ENCODE measurements around the gene CHRNA3. TPM values are rescaled to one million over a fixed set of nuclear protein-coding genes. Genes with fewer than 3 reads are reported as not detected.

Gene CHRNA3
- total RNA-seq, 2 donors from 2014 or later: not detected

GRCh38 chr15:78641749-78642275 lies 21.0 kb upstream of the CHRNA3 start:
- H3K36me3 ChIP-seq: no peaks in the 10 kb centered on the region
- no peak for ATAC-seq (ENCODE audit: insufficient number of reproducible peaks, low FRiP score, low read depth)
- H3K4me3 ChIP-seq: no peak overlapping the region
- no peak overlapping the region for H3K27ac ChIP-seq
- TF ChIP-seq, protein P1, sequence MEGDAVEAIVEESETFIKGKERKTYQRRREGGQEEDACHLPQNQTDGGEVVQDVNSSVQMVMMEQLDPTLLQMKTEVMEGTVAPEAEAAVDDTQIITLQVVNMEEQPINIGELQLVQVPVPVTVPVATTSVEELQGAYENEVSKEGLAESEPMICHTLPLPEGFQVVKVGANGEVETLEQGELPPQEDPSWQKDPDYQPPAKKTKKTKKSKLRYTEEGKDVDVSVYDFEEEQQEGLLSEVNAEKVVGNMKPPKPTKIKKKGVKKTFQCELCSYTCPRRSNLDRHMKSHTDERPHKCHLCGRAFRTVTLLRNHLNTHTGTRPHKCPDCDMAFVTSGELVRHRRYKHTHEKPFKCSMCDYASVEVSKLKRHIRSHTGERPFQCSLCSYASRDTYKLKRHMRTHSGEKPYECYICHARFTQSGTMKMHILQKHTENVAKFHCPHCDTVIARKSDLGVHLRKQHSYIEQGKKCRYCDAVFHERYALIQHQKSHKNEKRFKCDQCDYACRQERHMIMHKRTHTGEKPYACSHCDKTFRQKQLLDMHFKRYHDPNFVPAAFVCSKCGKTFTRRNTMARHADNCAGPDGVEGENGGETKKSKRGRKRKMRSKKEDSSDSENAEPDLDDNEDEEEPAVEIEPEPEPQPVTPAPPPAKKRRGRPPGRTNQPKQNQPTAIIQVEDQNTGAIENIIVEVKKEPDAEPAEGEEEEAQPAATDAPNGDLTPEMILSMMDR (IDR thresholded peaks at IDR 0.05): no peak
- H3K4me1 ChIP-seq (ENCODE audit: control insufficient read depth in 1 of 2, low read depth in 2 of 2): peaks cover 9 to 17% of the 10 kb centered on the region in 2 donors
- no peaks in the 10 kb centered on the region for H3K27me3 ChIP-seq (replicated peaks; ENCODE audit: insufficient read depth)
- DNase-seq (ENCODE audit: low spot score): no peak
- H3K9me3 ChIP-seq: no peaks in the 10 kb centered on the region

DNA sequence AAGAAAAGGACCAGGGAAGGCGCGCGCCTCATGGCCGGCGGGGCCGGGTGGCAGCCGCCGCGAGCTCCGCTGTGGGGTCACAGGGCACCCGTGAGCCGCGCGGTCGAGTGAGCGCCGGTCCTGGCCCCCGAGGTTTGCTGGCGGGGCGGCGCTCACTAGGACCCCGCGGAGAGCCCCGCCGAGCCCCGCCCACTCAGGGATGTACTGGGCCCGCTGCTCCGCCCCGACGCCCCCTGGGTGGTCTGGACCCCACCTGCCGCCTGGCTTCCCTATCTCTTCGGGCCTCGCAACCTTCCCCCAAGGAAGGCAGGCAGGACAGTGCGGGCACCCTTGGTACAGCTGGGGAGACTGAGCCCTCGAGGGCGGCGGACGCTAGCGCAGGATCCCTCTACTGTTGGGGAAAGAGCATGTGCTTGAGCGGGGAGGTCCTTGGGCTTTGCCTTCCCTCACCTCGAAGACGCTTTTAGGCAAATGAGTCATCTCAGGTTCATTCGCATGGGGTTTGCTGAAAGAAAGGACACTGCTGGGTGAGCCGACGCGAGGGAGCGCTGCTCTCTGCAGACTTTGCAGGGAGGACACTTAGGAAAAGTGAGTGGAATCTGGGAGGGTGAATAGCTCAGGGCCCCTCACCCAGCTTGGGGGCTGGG lies 20.4 kb upstream of the CHRNA3 start, which contains the start of gene CHRNB4:
TSS of gene CHRNB4 (minus strand) at position 109 of the 647 bp plus-strand sequence. CDS start at position 32, 77 bp downstream.
- DNase-seq (ENCODE audit: low spot score): no peak
- ATAC-seq (ENCODE audit: insufficient number of reproducible peaks, low FRiP score, low read depth): no peak
- peaks cover 9 to 17% of the 10 kb centered on the region in 2 donors for H3K4me1 ChIP-seq (ENCODE audit: control insufficient read depth in 1 of 2, low read depth in 2 of 2)
- no peak within 1 kb of the TSS for H3K27ac ChIP-seq
- TF ChIP-seq, protein P1 (IDR thresholded peaks at IDR 0.05): no peak
- peak within 1 kb of the TSS; percentile 71 for H3K4me3 ChIP-seq
- no peaks in the 10 kb centered on the region for H3K27me3 ChIP-seq (replicated peaks; ENCODE audit: insufficient read depth)
- no peaks in the 10 kb centered on the region for H3K36me3 ChIP-seq
- H3K9me3 ChIP-seq: no peaks in the 10 kb centered on the region

DNA sequence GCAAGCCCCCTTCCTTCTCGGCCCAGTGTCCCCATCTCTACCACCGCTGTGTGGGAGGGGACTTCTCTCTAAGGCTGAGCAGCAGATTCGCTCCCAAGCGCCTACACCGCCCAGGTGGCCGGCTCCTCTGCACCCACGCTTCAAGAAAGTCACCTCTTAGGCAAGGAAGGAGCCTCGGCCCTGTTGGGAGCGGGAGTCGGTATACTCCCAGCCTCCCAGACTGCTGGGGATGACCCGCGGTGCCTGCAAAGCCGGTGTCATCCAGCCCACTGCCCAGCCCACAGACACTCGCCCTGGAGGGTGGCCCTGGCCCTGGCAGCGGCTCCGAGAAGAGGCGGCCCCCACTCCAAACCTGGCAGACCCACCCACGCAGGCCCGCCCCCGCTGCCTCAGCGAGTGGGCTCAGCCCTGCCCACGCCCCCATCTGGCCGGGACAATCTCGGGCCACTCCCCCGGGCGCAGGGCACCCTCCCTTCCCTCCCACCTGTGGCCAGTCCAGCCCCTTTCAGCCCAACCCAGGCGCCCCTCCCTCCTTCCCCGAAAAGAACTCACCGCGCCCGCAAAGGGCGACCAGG lies 19.8 kb upstream of the CHRNA3 start:
- peaks cover 9 to 17% of the 10 kb centered on the region in 2 donors for H3K4me1 ChIP-seq (ENCODE audit: control insufficient read depth in 1 of 2, low read depth in 2 of 2)
- no peaks in the 10 kb centered on the region for H3K27me3 ChIP-seq (replicated peaks; ENCODE audit: insufficient read depth)
- no peaks in the 10 kb centered on the region for H3K36me3 ChIP-seq
- no peaks in the 10 kb centered on the region for H3K9me3 ChIP-seq
- H3K4me3 ChIP-seq: peak overlapping the region; percentile 71
- ATAC-seq (ENCODE audit: insufficient number of reproducible peaks, low FRiP score, low read depth): no peak
- TF ChIP-seq, protein P1 (IDR thresholded peaks at IDR 0.05): no peak
- no peak overlapping the region for H3K27ac ChIP-seq
- no peak for DNase-seq (ENCODE audit: low spot score)

DNA sequence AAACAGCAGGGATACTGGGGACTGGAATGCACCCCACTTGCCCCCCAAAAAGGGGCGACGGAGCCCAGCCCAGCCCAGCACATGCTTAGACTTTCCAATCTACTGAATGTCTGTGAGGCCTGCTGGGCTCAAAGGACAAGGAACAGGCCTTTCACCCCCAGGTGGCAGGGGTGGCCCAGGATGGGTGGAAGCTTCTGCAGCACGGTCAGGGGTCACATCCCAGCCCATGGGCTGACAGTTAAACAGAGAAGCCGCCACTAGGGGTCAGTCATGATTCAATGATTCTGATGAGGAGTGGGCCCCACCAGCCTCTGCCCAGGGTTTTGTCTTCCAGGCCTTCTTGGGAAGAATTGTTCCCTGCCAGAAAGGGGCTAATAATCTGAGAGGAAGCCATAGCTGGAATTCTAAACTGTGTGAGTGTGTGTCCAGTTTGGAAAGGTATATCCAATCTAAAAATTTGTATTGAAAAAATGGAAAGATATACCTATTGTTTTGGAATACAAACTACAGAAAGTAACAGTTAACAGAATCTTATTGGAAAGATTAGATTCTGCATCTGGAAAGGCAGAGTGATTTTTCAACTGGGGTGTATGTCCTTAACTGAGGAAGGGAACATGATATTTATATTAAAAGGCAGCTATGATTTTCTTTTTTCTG lies 18.0 kb upstream of the CHRNA3 start:
- TF ChIP-seq, protein P1 (IDR thresholded peaks at IDR 0.05): peak; percentile 51
- no peaks in the 10 kb centered on the region for H3K36me3 ChIP-seq
- H3K4me3 ChIP-seq: no peak overlapping the region
- peaks cover 9 to 10% of the 10 kb centered on the region in 2 donors for H3K4me1 ChIP-seq (ENCODE audit: control insufficient read depth in 1 of 2, low read depth in 2 of 2)
- no peak for ATAC-seq (ENCODE audit: insufficient number of reproducible peaks, low FRiP score, low read depth)
- no peak for DNase-seq (ENCODE audit: low spot score)
- no peak overlapping the region for H3K27ac ChIP-seq
- H3K27me3 ChIP-seq (replicated peaks; ENCODE audit: insufficient read depth): no peaks in the 10 kb centered on the region
- H3K9me3 ChIP-seq: no peaks in the 10 kb centered on the region
